ENCODE measurements around the gene CAPN9.

GRCh38 chr1:230807029-230807428 lies 59.8 kb downstream of the CAPN9 start:
- no peak for TF ChIP-seq CTCF (IDR thresholded peaks at IDR 0.05; ENCODE audit: poor library complexity)
- TF ChIP-seq EZH2 (IDR thresholded peaks at IDR 0.05; ENCODE audit: borderline replicate concordance) = no peak

All from hepatocyte (in vitro differentiated cells).